Thyroid gland (tissue), 4 donors: ENCODE data around the gene ZC3H6.

Experiments used
- CTCF ChIP-seq, 6 experiments: fragments of 200-600 bp in 3 of 6; fragments of 450-650 bp in 3 of 6; sonication (generic) in 3 of 6; IDR thresholded peaks; one replicate each; pipeline ENCODE4 v1.5.1; 2016 to 2019; ENCODE audit warnings: antibody characterized with exemption in 6 of 6, mild to moderate bottlenecking in 2 of 6, inconsistent platforms in 1 of 6, moderate library complexity in 1 of 6
- POLR2A ChIP-seq, 2 donors: fragments of 450-650 bp; IDR thresholded peaks; one replicate each; pipeline ENCODE4 v1.6.1; 2017; ENCODE audit warnings: antibody characterized with exemption in 2 of 2, mild to moderate bottlenecking in 2 of 2, moderate library complexity in 1 of 2

DNA sequence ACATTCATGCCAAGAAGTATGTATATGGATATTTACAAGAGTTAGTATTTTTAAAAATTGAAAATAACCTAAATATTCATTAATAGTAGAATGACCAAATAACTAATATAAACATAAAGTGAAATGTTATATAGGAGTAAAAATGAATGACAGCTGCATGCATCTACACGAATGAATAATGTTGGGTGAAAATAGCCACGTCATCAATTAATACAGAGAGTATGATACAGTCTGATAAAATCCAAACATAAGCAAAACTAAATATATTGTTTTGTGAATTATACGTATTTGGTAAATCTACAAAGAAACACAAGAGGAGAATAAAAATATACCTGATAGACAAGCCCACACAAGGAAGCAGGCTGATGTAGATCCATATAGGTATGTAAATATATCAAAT, 45.0 kb upstream of the ZC3H6 start:
- no peak for TF ChIP-seq CTCF (IDR thresholded peaks at IDR 0.05)
- TF ChIP-seq POLR2A (IDR thresholded peaks at IDR 0.05) = no peak
